ENCODE measurements around the gene WDSUB1. TPM values are rescaled to one million over a fixed set of nuclear protein-coding genes. Genes with fewer than 3 reads are reported as not detected.

WDSUB1 gene
- total and polyA plus RNA-seq, 9 of the 15 experiments (the other 6 are each of a cell fraction or from before 2014, with no cell fraction given) = 5.2 to 13.7 (median 9.4) TPM

GRCh38 chr2:159287733-159288132 is 1.2 kb upstream of the WDSUB1 start:
- Histone ChIP-seq H3K9me1 (ENCODE audit: control insufficient read depth, insufficient read depth, low read length) (no peaks in the 10 kb centered on the region), H3K36me3 (ENCODE audit: control insufficient read depth, insufficient read depth, low read length) (peaks cover 2% of the 10 kb centered on the region; the same call in 2 of the 3 replicates), H3K4me3 (no peak overlapping the region), H3K27me3 (ENCODE audit: control insufficient read depth in 2 of 2, insufficient read depth in 2 of 2, low read length in 2 of 2) (no peaks in the 10 kb centered on the region), H3K27ac (ENCODE audit: extremely low read depth, low read depth, low read length) (peak overlapping the region; percentile 90; the same call in 2 of the 3 replicates), H3K4me2 (ENCODE audit: insufficient read depth, low read length) (no peak overlapping the region), H2AFZ (ENCODE audit: low read depth, low read length) (peak overlapping the region; percentile 95), H4K20me1 (replicated peaks; ENCODE audit: control insufficient read depth, insufficient read depth, low read length) (no peaks in the 10 kb centered on the region), H3K9ac (ENCODE audit: insufficient read depth in 1 of 2, low read depth in 2 of 2, low read length in 2 of 2) (peak overlapping the region in 1 of 2 experiments; percentile 82; a peak in 2 of 4 replicates), H3K9me3 (replicated peaks; ENCODE audit: control insufficient read depth, insufficient read depth, low read depth, low read length) (no peaks in the 10 kb centered on the region), H3K4me1 (replicated peaks in 1 of 2; ENCODE audit: control insufficient read depth in 2 of 2, insufficient read depth in 2 of 2, low read length in 2 of 2) (peaks cover 27% of the 10 kb centered on the region in 2 experiments), H3K79me2 (ENCODE audit: control insufficient read depth, insufficient read depth, low read length) (peaks cover 35% of the 10 kb centered on the region)
- ATAC-seq (no peak), DNase-seq (ENCODE audit: extremely low read depth in 1 of 4, low spot score in 3 of 4) (no peak), FAIRE-seq (no peak)
- TF ChIP-seq SNAPC5 (CRISPR knock-in tag; IDR thresholded peaks at IDR 0.05) (no peak), SFPQ (IDR thresholded peaks at IDR 0.05; ENCODE audit: low read depth, low read length) (no peak), PTTG1 (tag; IDR thresholded peaks at IDR 0.05; ENCODE audit: low read depth) (no peak), EZH2 (IDR thresholded peaks at IDR 0.05; ENCODE audit: borderline replicate concordance, low read depth, low read length) (no peak), CREBBP (IDR thresholded peaks at IDR 0.05; ENCODE audit: low read depth, low read length) (no peak), ATF7 (IDR thresholded peaks at IDR 0.05) (no peak), HNRNPLL (IDR thresholded peaks at IDR 0.05; ENCODE audit: low read depth, low read length, poor library complexity, severe bottlenecking) (no peak), EWSR1 (IDR thresholded peaks at IDR 0.05; ENCODE audit: borderline replicate concordance, low read depth, partially characterized antibody) (no peak), ZNF696 (CRISPR knock-in tag; conservative IDR thresholded peaks at IDR 0.05) (no peak), ZNF274 (IDR thresholded peaks at IDR 0.05; ENCODE audit: borderline replicate concordance, low read depth, low read length) (no peak), NR0B1 (IDR thresholded peaks at IDR 0.05; ENCODE audit: partially characterized antibody) (no peak), ZNF277 (CRISPR knock-in tag; IDR thresholded peaks at IDR 0.05; ENCODE audit: borderline replicate concordance) (no peak), ZNF197 (CRISPR knock-in tag; IDR thresholded peaks at IDR 0.05; ENCODE audit: low read depth) (no peak), HMBOX1 (IDR thresholded peaks at IDR 0.05) (no peak), ZNF232 (CRISPR knock-in tag; IDR thresholded peaks at IDR 0.05) (no peak), ETS2 (tag; IDR thresholded peaks at IDR 0.05; ENCODE audit: borderline replicate concordance, poor library complexity, severe bottlenecking) (no peak), POU5F1 (IDR thresholded peaks at IDR 0.05; ENCODE audit: borderline replicate concordance, low read depth, low read length, partially characterized antibody) (no peak)
- ChIA-PET POLR2A (interaction anchor here (1.4 to 3.0 kb wide), 3 partner anchors 13 to 425 kb away, joined by 3 to 11 read pairs (median 4); partner anchors contain the start of gene MARCHF7), CTCF (ENCODE audit: low intra/inter-chr PET ratio) (no interaction called here)
- in situ Hi-C loops (cut with MboI) = no loop called here
- BruUV-seq (replicated peaks) = no TSS peak
- intact Hi-C loops (cut with micrococcal nuclease) = no loop called here

All from K562 (cell line).